Breast epithelium (tissue), 4 donors: ENCODE measurements around the gene NCSTN. TPM values are rescaled to one million over a fixed set of nuclear protein-coding genes. Genes with fewer than 3 reads are reported as not detected.
"Not testable (repeated sequence)": the region's sequence is repeated elsewhere in the genome, so short reads cannot be mapped to it uniquely, and the experiment has no call there.

Experiments
- DNase-seq, 2 donors: peaks; one replicate each; pipeline ENCODE4 v3.0.0-alpha.2; 2019; ENCODE audit warnings: low spot score in 2 of 2
- H3K27ac ChIP-seq, 2 donors: fragments of 200-600 bp; sonication (generic) in 1 of 2; one replicate each; pipeline ENCODE4 v1.5.1; 2016 to 2019; ENCODE audit warnings: mild to moderate bottlenecking in 1 of 2
- H3K27me3 ChIP-seq, 2 donors: fragments of 200-600 bp; sonication (generic) in 1 of 2; one replicate each; pipeline versions ENCODE4 v1.5.1 to v1.6.0; 2017 to 2019; ENCODE audit warnings: control low read depth in 1 of 2, mild to moderate bottlenecking in 1 of 2
- H3K36me3 ChIP-seq: fragments of 200-600 bp; one replicate; pipeline ENCODE4 v1.5.1; 2019
- H3K4me1 ChIP-seq, 2 donors: fragments of 200-600 bp; sonication (generic); one replicate each; pipeline ENCODE4 v1.5.1; 2016 to 2019; ENCODE audit warnings: control low read depth in 1 of 2
- H3K4me3 ChIP-seq, 3 donors: fragments of 200-600 bp; sonication (generic); 1 replicate in 2 of 3; 2 replicates in 1 of 3; pipeline ENCODE4 v1.5.1; 2016 to 2019; ENCODE audit warnings: mild to moderate bottlenecking in 3 of 3, moderate library complexity in 2 of 3
- H3K9me3 ChIP-seq, 2 donors: fragments of 200-600 bp; sonication (generic) in 1 of 2; one replicate each; pipeline ENCODE4 v1.5.1; 2016 to 2019; ENCODE audit warnings: control low read depth in 1 of 2
- POLR2A ChIP-seq: fragments of 450-650 bp; IDR thresholded peaks from one replicate; pipeline ENCODE4 v1.6.1; 2016; ENCODE audit warnings: antibody characterized with exemption, mild to moderate bottlenecking, moderate library complexity
- POLR2AphosphoS5 ChIP-seq, 3 donors: sonication (generic); formaldehyde crosslinking; IDR thresholded peaks; one replicate each; pipeline ENCODE4 v1.6.1; 2017; ENCODE audit warnings: antibody characterized with exemption in 3 of 3
- intact Hi-C: fragments of 100-400 bp; cut with DNase I; formaldehyde crosslinking; loops from one replicate; pipeline ENCODE4 v1.15.1; 2023; ENCODE audit warnings: low total_unique reads
- total RNA-seq, 3 donors: library from RNA; depleted of rRNA; stranded (reverse); fragments of >200 nt; gene quantifications; one replicate each; pipeline ENCODE4 v1.1.0, GENCODE V29; 2016
- TF ChIP-seq, protein P1 (sequence below), 3 donors: fragments of 450-650 bp; IDR thresholded peaks; one replicate each; pipeline ENCODE4 v1.5.1; 2016 to 2017; ENCODE audit warnings: antibody characterized with exemption in 3 of 3, mild to moderate bottlenecking in 3 of 3, moderate library complexity in 3 of 3

NCSTN gene
- total RNA-seq, 3 donors from 2014 or later, result 66.4 to 83.5 (median 76.0) TPM

- DNase-seq, result no peak
- intact Hi-C loops, result no loop called here
- peak overlapping the region in 1 of 3 donors; percentile 33 for H3K4me3 ChIP-seq
Measured at GRCh38 chr1:160375788-160376524, 32.8 kb downstream of the NCSTN start.

DNA sequence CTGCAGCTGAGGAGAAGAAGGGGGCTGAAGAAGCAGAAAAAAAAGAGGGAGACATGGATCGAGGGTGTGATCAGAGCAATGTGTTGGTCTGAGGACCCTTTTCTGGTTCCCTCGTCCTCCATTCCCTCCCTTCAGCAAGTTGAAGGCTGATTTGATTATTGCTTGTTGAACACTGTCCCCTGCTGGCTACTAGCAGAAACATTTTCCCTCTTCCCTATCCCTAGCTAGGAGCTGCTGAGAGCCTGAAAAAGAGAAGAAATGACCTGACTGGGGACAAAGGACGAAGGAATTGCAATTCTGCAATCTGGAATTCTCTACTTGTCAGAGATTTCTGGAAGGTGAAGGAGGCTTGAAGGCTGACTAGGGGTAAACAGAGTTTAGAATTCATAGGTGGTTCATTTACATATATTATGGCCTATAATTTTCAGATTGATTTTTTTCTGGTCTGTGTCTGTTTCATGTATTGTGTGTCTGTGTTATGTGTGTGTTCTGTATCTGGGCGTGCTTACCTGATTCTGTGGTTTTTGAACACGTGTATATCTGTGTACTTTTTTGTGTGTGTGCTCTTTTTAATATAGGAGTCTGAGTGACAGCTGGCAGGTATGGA is 33.4 kb downstream of the NCSTN start:
- H3K27ac ChIP-seq, result peak overlapping the region; percentile 80 to 86
- no peak for DNase-seq

More at GRCh38 chr1:160375788-160376524, 32.8 kb downstream of the NCSTN start:
- TF ChIP-seq POLR2AphosphoS5 (IDR thresholded peaks at IDR 0.05), result no peak
- TF ChIP-seq POLR2A, result no peak
- TF ChIP-seq, protein P1, sequence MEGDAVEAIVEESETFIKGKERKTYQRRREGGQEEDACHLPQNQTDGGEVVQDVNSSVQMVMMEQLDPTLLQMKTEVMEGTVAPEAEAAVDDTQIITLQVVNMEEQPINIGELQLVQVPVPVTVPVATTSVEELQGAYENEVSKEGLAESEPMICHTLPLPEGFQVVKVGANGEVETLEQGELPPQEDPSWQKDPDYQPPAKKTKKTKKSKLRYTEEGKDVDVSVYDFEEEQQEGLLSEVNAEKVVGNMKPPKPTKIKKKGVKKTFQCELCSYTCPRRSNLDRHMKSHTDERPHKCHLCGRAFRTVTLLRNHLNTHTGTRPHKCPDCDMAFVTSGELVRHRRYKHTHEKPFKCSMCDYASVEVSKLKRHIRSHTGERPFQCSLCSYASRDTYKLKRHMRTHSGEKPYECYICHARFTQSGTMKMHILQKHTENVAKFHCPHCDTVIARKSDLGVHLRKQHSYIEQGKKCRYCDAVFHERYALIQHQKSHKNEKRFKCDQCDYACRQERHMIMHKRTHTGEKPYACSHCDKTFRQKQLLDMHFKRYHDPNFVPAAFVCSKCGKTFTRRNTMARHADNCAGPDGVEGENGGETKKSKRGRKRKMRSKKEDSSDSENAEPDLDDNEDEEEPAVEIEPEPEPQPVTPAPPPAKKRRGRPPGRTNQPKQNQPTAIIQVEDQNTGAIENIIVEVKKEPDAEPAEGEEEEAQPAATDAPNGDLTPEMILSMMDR (IDR thresholded peaks at IDR 0.05), result no peak
- Histone ChIP-seq H3K9me3 (no peaks in the 10 kb centered on the region), H3K36me3 (no peaks in the 10 kb centered on the region), H3K27ac (peak overlapping the region; percentile 80 to 86), H3K4me1 (peaks cover 4 to 7% of the 10 kb centered on the region in 2 donors), H3K27me3 (no peaks in the 10 kb centered on the region)

DNA sequence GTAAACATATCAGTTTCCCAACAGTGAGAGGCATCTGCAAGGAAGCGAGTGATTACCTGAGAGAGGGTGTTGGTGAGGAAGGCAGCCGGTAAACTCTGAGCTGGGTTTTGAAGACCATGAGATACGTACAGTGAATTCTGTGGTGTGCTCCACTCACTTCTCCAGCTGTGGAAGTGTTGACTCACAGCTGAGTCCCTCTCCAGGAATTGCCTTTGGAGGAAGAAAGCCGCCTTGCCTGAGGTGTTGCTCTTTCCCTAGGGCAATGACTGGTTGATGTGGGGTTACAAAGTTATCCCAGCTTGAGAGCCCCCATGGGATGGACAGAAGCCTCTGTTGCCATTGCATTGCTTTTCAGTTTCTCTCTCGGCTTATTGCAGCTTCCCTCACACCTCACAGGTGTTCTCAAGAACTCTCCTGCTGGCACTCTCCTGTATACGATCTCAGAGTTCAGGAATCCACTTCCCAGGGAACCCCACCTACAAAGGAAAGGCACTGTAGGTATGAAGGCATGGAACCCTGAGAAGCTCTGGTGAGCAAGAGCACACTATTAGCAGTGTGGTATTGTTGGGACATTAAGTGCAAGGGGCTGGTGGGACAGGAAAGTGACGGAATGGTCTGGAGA is 34.5 kb downstream of the NCSTN start:
- Histone ChIP-seq H3K4me1 (peaks cover 4 to 7% of the 10 kb centered on the region in 2 donors), H3K36me3 (no peaks in the 10 kb centered on the region), H3K9me3 (no peaks in the 10 kb centered on the region), H3K4me3 (no peak overlapping the region), H3K27ac (no peak overlapping the region), H3K27me3 (no peaks in the 10 kb centered on the region)
- no peak for TF ChIP-seq POLR2AphosphoS5 (IDR thresholded peaks at IDR 0.05)
- no peak for TF ChIP-seq POLR2A
- TF ChIP-seq, protein P1 (IDR thresholded peaks at IDR 0.05), result no peak
- intact Hi-C loops, result no loop called here
- DNase-seq, result no peak

More for the DNA sequence above, 33.4 kb downstream of the NCSTN start:
- Histone ChIP-seq H3K9me3 (no peaks in the 10 kb centered on the region), H3K4me3 (no peak overlapping the region), H3K4me1 (peaks cover 4 to 7% of the 10 kb centered on the region in 2 donors), H3K27me3 (no peaks in the 10 kb centered on the region), H3K36me3 (no peaks in the 10 kb centered on the region)
- TF ChIP-seq POLR2A, result no peak
- TF ChIP-seq, protein P1 (IDR thresholded peaks at IDR 0.05), result peak; percentile 75 to 92 (median 90)
- intact Hi-C loops, result no loop called here

DNA sequence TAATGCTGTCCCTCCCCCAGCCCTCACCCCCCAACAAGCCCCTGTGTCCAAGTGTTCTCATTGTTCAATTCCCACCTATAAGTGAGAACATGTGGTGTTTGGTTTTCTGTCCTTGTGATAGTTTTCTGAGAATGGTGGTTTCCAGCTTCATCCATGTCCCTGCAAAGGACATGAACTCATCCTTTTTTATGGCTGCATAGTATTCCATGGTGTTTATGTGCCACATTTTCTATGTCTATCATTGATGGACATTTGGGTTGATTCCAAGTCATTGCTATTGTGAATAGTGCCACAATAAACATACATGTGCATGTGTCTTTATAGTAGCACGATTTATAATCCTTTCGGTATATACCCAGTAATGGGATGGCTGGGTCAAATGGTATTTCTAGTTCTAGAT is 41.6 kb downstream of the NCSTN start:
- H3K4me3 ChIP-seq, H3K9me3 ChIP-seq, H3K27me3 ChIP-seq, H3K27ac ChIP-seq, intact Hi-C loops, DNase-seq, H3K4me1 ChIP-seq, H3K36me3 ChIP-seq: not testable (repeated sequence)

DNA sequence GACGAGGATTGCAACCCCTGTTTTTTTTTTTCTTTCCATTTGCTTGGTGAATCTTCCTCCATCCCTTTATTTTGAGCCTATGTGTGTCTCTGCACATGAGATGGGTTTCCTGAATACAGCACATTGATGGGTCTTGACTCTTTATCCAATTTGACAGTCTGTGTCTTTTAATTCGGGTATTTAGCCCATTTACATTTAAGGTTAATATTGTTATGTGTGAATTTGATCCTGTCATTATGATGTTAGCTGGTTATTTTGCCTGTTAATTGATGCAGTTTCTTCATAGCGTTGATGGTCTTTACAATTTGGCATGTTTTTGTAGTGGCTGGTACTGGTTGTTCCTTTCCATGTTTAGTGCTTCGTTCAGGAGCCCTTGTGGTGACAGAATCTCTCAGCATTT is 45.2 kb downstream of the NCSTN start:
- H3K4me1 ChIP-seq, DNase-seq, H3K36me3 ChIP-seq, H3K9me3 ChIP-seq, H3K4me3 ChIP-seq, H3K27me3 ChIP-seq, H3K27ac ChIP-seq, intact Hi-C loops: not testable (repeated sequence)

GRCh38 chr1:160394673-160395072 is 51.5 kb downstream of the NCSTN start:
- H3K27me3 ChIP-seq, result no peaks in the 10 kb centered on the region
- H3K9me3 ChIP-seq, result no peaks in the 10 kb centered on the region
- no peaks in the 10 kb centered on the region for H3K36me3 ChIP-seq
- intact Hi-C loops, result no loop called here
- no peak for DNase-seq
- no peak overlapping the region for H3K4me3 ChIP-seq
- TF ChIP-seq POLR2AphosphoS5 (IDR thresholded peaks at IDR 0.05) (no peak), POLR2A (no peak)
- TF ChIP-seq, protein P1 (IDR thresholded peaks at IDR 0.05), result no peak
- H3K27ac ChIP-seq, result no peak overlapping the region
- no peaks in the 10 kb centered on the region for H3K4me1 ChIP-seq
